Measurements from ENCODE around the gene OR1E2. TPM values are rescaled to one million over a fixed set of nuclear protein-coding genes. Genes with fewer than 3 reads are reported as not detected.

Gene OR1E2
- total RNA-seq, 2 donors from 2014 or later: not detected

DNA sequence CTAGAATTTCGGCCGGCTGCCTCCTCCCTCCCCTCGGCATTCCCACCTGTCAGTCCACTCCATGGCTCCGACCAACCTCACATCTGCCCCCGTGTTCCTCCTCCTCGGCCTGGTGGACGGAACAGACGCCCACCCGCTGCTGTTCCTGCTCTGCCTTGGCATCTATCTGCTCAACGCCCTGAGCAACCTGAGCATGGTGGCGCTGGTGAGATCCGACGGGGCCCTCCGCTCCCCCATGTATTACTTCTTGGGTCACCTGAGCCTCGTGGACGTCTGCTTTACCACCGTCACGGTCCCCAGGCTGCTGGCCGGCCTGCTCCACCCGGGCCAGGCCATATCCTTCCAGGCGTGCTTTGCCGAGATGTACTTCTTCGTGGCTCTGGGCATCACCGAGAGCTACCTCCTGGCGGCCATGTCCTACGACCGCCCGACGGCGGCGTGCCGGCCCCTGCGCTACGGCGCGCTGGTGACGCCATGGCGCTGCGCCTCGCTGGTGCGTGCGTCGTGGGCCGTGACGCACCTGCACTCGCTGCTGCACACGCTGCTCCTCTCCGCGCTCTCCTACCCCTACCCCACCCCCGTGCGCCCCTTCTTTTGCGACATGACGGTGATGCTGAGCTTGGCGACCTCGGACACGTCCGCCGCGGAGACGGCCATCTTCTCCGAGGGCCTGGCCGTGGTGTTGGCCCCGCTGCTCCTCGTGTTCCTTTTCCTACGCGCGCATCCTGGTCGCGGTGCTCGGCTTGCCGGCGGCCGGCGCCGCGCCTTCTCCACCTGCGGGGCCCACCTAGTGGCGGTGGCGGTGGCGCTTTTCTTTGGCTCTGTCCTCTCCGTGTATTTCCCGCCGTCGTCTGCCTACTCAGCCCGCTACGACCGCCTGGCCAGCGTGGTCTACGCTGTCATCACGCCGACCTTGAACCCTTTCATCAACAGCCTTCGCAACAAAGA, 47.5 kb downstream of the OR1E2 start, which contains the start of gene OR3A2:
TSS of gene OR3A2 (minus strand) at position 440 of the 948 bp plus-strand sequence.
- WGBS, 2 experiments (ENCODE audit: insufficient coverage in 1 of 2, insufficient read length in 1 of 2): 70 to 85% methylated on average over 85 to 92 of the region's 92 CpGs
- Mint-ChIP-seq H3K4me3 (peak within 1 kb of the TSS; percentile 11), H3K4me1 (no peaks in the 10 kb centered on the region), H3K27ac (no peak within 1 kb of the TSS), H3K27me3 (ENCODE audit: insufficient read depth) (peaks cover 12% of the 10 kb centered on the region), H3K9me3 (peaks cover 79% of the 10 kb centered on the region), H3K36me3 (ENCODE audit: low read depth) (no peaks in the 10 kb centered on the region)
- Histone ChIP-seq H3K36me3 (ENCODE audit: control insufficient read depth, insufficient read depth, low read length) (no peaks in the 10 kb centered on the region), H3K4me3 (ENCODE audit: low read length) (no peak within 1 kb of the TSS), H3K9ac (ENCODE audit: extremely low read depth, low read length, poor library complexity, severe bottlenecking) (no peak within 1 kb of the TSS), H3K4me1 (ENCODE audit: control insufficient read depth, insufficient read depth, low read length) (no peaks in the 10 kb centered on the region), H3K27me3 (ENCODE audit: control insufficient read depth, insufficient read depth, low read length, poor library complexity, severe bottlenecking) (no peaks in the 10 kb centered on the region), H3K9me3 (ENCODE audit: control insufficient read depth, low read length) (peaks cover 24% of the 10 kb centered on the region), H3K27ac (ENCODE audit: low read depth, low read length) (no peak within 1 kb of the TSS)
- DNase-seq: peak; percentile 78
- TF ChIP-seq, protein P1, sequence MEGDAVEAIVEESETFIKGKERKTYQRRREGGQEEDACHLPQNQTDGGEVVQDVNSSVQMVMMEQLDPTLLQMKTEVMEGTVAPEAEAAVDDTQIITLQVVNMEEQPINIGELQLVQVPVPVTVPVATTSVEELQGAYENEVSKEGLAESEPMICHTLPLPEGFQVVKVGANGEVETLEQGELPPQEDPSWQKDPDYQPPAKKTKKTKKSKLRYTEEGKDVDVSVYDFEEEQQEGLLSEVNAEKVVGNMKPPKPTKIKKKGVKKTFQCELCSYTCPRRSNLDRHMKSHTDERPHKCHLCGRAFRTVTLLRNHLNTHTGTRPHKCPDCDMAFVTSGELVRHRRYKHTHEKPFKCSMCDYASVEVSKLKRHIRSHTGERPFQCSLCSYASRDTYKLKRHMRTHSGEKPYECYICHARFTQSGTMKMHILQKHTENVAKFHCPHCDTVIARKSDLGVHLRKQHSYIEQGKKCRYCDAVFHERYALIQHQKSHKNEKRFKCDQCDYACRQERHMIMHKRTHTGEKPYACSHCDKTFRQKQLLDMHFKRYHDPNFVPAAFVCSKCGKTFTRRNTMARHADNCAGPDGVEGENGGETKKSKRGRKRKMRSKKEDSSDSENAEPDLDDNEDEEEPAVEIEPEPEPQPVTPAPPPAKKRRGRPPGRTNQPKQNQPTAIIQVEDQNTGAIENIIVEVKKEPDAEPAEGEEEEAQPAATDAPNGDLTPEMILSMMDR (conservative IDR thresholded peaks at IDR 0.05): no peak

Other genes starting within 250 kb of the OR1E2 start
- not detected for gene OR1A2, start 236.3 kb downstream of the OR1E2 start, total RNA-seq
- not detected for gene OR1A1, start 226.2 kb downstream of the OR1E2 start, total RNA-seq
- not detected for gene OR3A1, start 135.5 kb downstream of the OR1E2 start, total RNA-seq
- gene OR3A2, start 47.5 kb downstream of the OR1E2 start, total RNA-seq: not detected
- gene OR1E1, start 35.4 kb downstream of the OR1E2 start, total RNA-seq: not detected
- not detected for gene OR3A3, start 22.5 kb downstream of the OR1E2 start, total RNA-seq
- not detected for gene SPATA22, start 38.0 kb upstream of the OR1E2 start, total RNA-seq
- not detected for gene ASPA, start 42.2 kb upstream of the OR1E2 start, total RNA-seq
- gene TRPV3, start 124.0 kb upstream of the OR1E2 start, total RNA-seq: 10 to 100 TPM in 1 of 2 donors, 1 to 10 TPM in 1; 6.2 to 11.3 TPM
- gene TRPV1, start 175.6 kb upstream of the OR1E2 start, total RNA-seq: 1 to 10 TPM; 8.0 to 9.2 TPM
- 10 to 100 TPM; 35.2 to 46.4 TPM for gene SHPK, start 202.4 kb upstream of the OR1E2 start, total RNA-seq
- gene CTNS, start 202.9 kb upstream of the OR1E2 start, total RNA-seq: 10 to 100 TPM; 17.2 to 18.8 TPM
- 10 to 100 TPM; 69.6 to 86.8 TPM for gene TAX1BP3, start 234.7 kb upstream of the OR1E2 start, total RNA-seq
- gene EMC6, start 235.0 kb upstream of the OR1E2 start, total RNA-seq: 10 to 100 TPM; 59.4 to 69.5 TPM